ENCODE results near the gene PLA2G4E.

Gene PLA2G4E

GRCh38 chr15:42053010-42053409 lies 32.2 kb upstream of the PLA2G4E start:
- DNase-seq = no peak

GRCh38 chr15:42050484-42051255 lies 29.8 kb upstream of the PLA2G4E start:
- DNase-seq = no peak

- DNase-seq = no peak
These were observed 28.0 kb upstream of the PLA2G4E start for GRCh38 chr15:42048821-42049200.

- peak; percentile 5 to 37 for DNase-seq
These were observed 27.4 kb upstream of the PLA2G4E start for GRCh38 chr15:42048080-42048820.

GRCh38 chr15:42046597-42046996 lies 25.8 kb upstream of the PLA2G4E start:
- no peak for DNase-seq

- DNase-seq = no peak
These were observed 24.4 kb upstream of the PLA2G4E start for GRCh38 chr15:42045211-42045615.

- DNase-seq = no peak
These were observed 22.0 kb upstream of the PLA2G4E start for GRCh38 chr15:42042602-42043400.

GRCh38 chr15:42038401-42038800 lies 17.6 kb upstream of the PLA2G4E start:
- DNase-seq = no peak

- DNase-seq = no peak
These were observed 16.8 kb upstream of the PLA2G4E start for GRCh38 chr15:42037656-42038055.

- no peak for DNase-seq
These were observed 16.1 kb upstream of the PLA2G4E start for GRCh38 chr15:42036966-42037365.

- DNase-seq = no peak
These were observed 15.5 kb upstream of the PLA2G4E start for GRCh38 chr15:42036112-42036905.

GRCh38 chr15:42035435-42035761 lies 14.6 kb upstream of the PLA2G4E start:
- peak; percentile 72 to 90 for DNase-seq

GRCh38 chr15:42034628-42035434 lies 14.0 kb upstream of the PLA2G4E start:
- no peak for DNase-seq

GRCh38 chr15:42033214-42033873 lies 12.5 kb upstream of the PLA2G4E start:
- no peak for DNase-seq

GRCh38 chr15:42032376-42033213 lies 11.8 kb upstream of the PLA2G4E start:
- DNase-seq = no peak

- no peak for DNase-seq
These were observed 10.5 kb upstream of the PLA2G4E start for GRCh38 chr15:42031198-42031915.

- no peak for DNase-seq
These were observed 6.7 kb upstream of the PLA2G4E start for GRCh38 chr15:42027521-42027920.

- no peak for DNase-seq
These were observed 3.5 kb upstream of the PLA2G4E start for GRCh38 chr15:42024303-42024702.

GRCh38 chr15:42021593-42021992 lies 751 bp upstream of the PLA2G4E start:
- DNase-seq = no peak
